ENCODE data around the gene GPATCH3.

GPATCH3 gene

DNA sequence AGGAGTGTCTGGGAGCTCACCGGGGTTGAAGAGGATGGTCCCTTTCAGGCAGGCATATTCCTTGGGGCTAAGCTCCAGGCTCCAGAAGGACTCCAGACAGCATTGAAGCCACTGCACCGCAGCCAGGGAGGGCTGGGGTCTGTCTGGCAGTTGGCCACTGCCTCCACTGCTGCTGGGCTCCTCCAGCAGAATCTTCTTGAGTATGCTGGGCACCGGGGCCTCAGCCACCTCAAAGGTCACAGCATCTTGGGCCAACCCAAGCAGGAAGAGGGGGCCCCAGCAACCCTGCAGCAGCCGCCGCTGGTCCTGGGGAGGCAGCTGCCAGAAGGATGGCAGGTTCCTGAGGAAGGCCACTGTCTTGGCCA lies 13.1 kb upstream of the GPATCH3 start:
- Histone ChIP-seq H4K20me1 (ENCODE audit: insufficient read depth) (no peaks in the 10 kb centered on the region), H3K27me3 (ENCODE audit: insufficient read depth, low read depth) (no peaks in the 10 kb centered on the region), H3K27ac (no peak overlapping the region), H2AFZ (ENCODE audit: low read depth) (no peak overlapping the region), H3K36me3 (ENCODE audit: insufficient read depth) (no peaks in the 10 kb centered on the region), H3K9ac (no peak overlapping the region), H3K4me2 (no peak overlapping the region), H3K4me1 (ENCODE audit: low read depth, poor library complexity, severe bottlenecking) (no peaks in the 10 kb centered on the region), H3K4me3 (IDR thresholded peaks at IDR 0.05; ENCODE audit: insufficient read depth, low read depth, low read length) (no peak overlapping the region), H3K79me2 (ENCODE audit: insufficient read depth, low read depth) (no peaks in the 10 kb centered on the region)
- TF ChIP-seq, protein P1, sequence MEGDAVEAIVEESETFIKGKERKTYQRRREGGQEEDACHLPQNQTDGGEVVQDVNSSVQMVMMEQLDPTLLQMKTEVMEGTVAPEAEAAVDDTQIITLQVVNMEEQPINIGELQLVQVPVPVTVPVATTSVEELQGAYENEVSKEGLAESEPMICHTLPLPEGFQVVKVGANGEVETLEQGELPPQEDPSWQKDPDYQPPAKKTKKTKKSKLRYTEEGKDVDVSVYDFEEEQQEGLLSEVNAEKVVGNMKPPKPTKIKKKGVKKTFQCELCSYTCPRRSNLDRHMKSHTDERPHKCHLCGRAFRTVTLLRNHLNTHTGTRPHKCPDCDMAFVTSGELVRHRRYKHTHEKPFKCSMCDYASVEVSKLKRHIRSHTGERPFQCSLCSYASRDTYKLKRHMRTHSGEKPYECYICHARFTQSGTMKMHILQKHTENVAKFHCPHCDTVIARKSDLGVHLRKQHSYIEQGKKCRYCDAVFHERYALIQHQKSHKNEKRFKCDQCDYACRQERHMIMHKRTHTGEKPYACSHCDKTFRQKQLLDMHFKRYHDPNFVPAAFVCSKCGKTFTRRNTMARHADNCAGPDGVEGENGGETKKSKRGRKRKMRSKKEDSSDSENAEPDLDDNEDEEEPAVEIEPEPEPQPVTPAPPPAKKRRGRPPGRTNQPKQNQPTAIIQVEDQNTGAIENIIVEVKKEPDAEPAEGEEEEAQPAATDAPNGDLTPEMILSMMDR (conservative IDR thresholded peaks at IDR 0.05; ENCODE audit: low read depth, low read length): no peak

DNA sequence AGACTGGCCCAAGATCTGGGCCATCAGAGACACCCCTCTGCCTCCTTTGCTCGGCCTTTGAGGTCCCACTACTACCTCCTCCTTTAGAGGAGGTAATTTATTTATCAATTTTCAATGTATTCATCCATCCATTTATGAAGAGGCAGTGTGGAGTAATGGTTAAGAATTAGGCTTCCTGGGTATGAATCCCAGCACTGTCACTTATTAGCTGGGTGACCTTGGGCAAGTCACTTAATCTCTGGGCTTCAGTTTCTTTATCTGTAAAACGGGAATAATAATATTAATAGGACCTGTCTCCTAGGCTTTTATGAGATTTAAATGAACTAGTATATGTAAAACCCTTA lies 11.9 kb upstream of the GPATCH3 start:
- no peaks in the 10 kb centered on the region for H3K4me1 ChIP-seq (ENCODE audit: low read depth, poor library complexity, severe bottlenecking)
- H3K9ac ChIP-seq: no peak overlapping the region
- H3K4me2 ChIP-seq: no peak overlapping the region
- no peak overlapping the region for H3K4me3 ChIP-seq (IDR thresholded peaks at IDR 0.05; ENCODE audit: insufficient read depth, low read depth, low read length)
- no peaks in the 10 kb centered on the region for H3K79me2 ChIP-seq (ENCODE audit: insufficient read depth, low read depth)
- H3K36me3 ChIP-seq (ENCODE audit: insufficient read depth): no peaks in the 10 kb centered on the region
- TF ChIP-seq, protein P1 (conservative IDR thresholded peaks at IDR 0.05; ENCODE audit: low read depth, low read length): no peak
- H4K20me1 ChIP-seq (ENCODE audit: insufficient read depth): no peaks in the 10 kb centered on the region
- no peak overlapping the region for H3K27ac ChIP-seq
- no peak overlapping the region for H2AFZ ChIP-seq (ENCODE audit: low read depth)
- H3K27me3 ChIP-seq (ENCODE audit: insufficient read depth, low read depth): no peaks in the 10 kb centered on the region

DNA sequence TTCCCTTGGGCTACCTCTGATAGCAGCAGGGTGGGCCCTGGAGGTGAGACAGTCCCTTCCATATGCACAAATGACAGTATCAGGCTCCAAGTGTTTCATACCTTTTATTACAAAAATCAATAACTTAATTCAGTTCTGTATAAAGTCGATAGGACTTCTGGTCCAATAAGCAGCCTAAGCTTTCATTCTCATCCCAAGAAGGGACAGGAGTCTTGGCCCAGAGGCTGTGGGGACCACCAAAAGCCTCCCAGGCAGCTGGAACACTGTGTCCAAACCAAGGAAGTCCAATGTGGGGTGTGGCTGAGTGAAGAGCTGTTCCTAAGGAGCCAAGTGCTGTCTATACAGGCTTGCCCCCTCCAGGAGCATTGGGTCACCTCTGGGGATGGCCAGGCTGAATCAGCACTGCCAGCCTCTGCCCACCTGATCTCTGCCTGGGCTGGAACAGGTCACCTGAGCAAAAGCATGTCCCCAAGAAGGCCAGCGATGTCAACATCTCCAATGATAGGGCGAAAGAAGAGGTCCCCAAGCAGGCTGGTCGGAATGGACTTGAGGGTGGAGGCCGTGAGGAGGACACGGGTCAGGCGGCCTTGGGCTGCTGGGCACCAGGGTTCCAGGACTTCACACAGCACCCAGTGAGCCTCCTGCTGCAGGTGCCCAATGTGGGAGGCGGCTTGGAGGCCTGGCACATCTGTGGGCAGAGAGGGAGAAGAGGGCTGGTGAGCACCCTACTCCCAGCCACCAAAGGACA lies 11.3 kb upstream of the GPATCH3 start:
- Histone ChIP-seq H3K4me1 (ENCODE audit: low read depth, poor library complexity, severe bottlenecking) (no peaks in the 10 kb centered on the region), H2AFZ (ENCODE audit: low read depth) (no peak overlapping the region), H4K20me1 (ENCODE audit: insufficient read depth) (no peaks in the 10 kb centered on the region), H3K27ac (no peak overlapping the region), H3K36me3 (ENCODE audit: insufficient read depth) (no peaks in the 10 kb centered on the region), H3K9ac (no peak overlapping the region), H3K27me3 (ENCODE audit: insufficient read depth, low read depth) (no peaks in the 10 kb centered on the region), H3K4me2 (no peak overlapping the region), H3K79me2 (ENCODE audit: insufficient read depth, low read depth) (no peaks in the 10 kb centered on the region), H3K4me3 (IDR thresholded peaks at IDR 0.05; ENCODE audit: insufficient read depth, low read depth, low read length) (no peak overlapping the region)
- TF ChIP-seq, protein P1 (conservative IDR thresholded peaks at IDR 0.05; ENCODE audit: low read depth, low read length): no peak

DNA sequence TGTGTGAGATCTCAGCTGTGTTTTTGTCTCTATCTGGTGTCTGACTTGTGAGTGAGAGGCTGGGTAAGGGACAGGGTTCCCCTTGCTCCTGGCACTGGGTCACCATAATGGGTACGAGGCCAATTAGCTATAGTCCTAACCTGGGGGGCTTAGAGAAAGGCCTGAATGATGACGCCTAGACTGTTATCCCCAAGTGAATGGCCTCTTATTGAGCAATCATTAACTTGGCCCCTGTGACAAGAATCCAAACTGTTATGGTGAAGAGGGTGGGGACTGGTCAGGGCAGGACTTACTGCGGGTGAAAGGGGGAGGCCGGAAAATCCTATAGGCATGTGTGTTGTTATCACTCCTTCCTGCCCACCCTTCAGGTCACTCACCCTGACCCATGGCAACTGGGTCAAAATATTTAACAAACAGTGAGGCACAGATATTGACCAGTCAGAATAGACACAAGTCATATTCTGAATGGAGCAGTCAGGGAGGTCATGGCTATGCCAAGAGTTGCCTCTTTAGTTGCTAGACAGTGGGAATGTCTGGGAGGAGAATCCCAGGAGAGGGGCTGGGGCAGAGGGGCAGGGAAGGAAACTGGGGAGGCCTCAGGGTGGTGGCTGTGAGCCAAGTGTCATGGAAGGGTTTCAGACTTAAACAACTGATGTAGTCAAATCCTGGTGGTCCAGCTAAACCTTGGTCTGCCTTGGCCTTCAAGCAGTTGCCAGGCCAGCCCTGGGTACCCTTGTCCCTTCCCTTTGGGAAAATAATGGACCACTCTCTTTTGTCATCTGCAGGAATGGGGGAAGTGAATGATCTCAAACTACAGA lies 10.3 kb upstream of the GPATCH3 start:
- Histone ChIP-seq H3K79me2 (ENCODE audit: insufficient read depth, low read depth) (no peaks in the 10 kb centered on the region), H3K4me2 (no peak overlapping the region), H4K20me1 (ENCODE audit: insufficient read depth) (no peaks in the 10 kb centered on the region), H2AFZ (ENCODE audit: low read depth) (no peak overlapping the region), H3K4me1 (ENCODE audit: low read depth, poor library complexity, severe bottlenecking) (no peaks in the 10 kb centered on the region), H3K9ac (no peak overlapping the region), H3K36me3 (ENCODE audit: insufficient read depth) (no peaks in the 10 kb centered on the region), H3K4me3 (IDR thresholded peaks at IDR 0.05; ENCODE audit: insufficient read depth, low read depth, low read length) (no peak overlapping the region), H3K27ac (no peak overlapping the region), H3K27me3 (ENCODE audit: insufficient read depth, low read depth) (no peaks in the 10 kb centered on the region)
- TF ChIP-seq, protein P1 (conservative IDR thresholded peaks at IDR 0.05; ENCODE audit: low read depth, low read length): no peak

Data from KMS-11 (cell line).